ENCODE data around the gene CELA3B. TPM values are rescaled to one million over a fixed set of nuclear protein-coding genes. Genes with fewer than 3 reads are reported as not detected.
"Not testable (repeated sequence)": the region's sequence is repeated elsewhere in the genome, so short reads cannot be mapped to it uniquely, and the experiment has no call there.

Gene CELA3B
- total and polyA plus RNA-seq, 2 experiments from 2014 or later, result not detected

DNA sequence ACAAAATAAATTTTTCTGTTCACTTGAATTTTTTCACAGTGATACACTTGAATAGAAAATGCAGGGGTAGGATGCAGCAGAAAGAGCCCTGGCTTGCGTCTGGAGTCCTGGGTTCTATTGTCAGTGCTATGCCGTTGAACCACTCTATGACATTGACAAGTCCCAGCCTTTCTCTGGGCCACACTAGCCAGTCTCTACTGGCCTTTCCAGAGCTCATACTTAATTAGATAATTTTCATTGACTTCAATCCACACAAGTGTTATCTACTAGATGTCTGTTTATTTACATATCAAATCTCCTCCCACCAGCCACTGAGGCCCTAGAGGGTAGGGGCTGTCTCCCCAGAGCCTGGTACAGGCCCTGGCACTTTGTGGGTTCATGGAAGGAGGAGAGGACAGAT is 15.5 kb upstream of the CELA3B start:
- Histone ChIP-seq H3K36me3 (no peaks in the 10 kb centered on the region), H3K9me3 (ENCODE audit: low read depth) (no peaks in the 10 kb centered on the region), H3K4me1 (ENCODE audit: low read depth) (peaks cover 7% of the 10 kb centered on the region), H3K27ac (no peak overlapping the region), H3K4me3 (no peak overlapping the region), H3K27me3 (no peaks in the 10 kb centered on the region)
- DNase-seq (ENCODE audit: low read depth in 1 of 2, low spot score in 1 of 2), result no peak
- TF ChIP-seq, protein P1, sequence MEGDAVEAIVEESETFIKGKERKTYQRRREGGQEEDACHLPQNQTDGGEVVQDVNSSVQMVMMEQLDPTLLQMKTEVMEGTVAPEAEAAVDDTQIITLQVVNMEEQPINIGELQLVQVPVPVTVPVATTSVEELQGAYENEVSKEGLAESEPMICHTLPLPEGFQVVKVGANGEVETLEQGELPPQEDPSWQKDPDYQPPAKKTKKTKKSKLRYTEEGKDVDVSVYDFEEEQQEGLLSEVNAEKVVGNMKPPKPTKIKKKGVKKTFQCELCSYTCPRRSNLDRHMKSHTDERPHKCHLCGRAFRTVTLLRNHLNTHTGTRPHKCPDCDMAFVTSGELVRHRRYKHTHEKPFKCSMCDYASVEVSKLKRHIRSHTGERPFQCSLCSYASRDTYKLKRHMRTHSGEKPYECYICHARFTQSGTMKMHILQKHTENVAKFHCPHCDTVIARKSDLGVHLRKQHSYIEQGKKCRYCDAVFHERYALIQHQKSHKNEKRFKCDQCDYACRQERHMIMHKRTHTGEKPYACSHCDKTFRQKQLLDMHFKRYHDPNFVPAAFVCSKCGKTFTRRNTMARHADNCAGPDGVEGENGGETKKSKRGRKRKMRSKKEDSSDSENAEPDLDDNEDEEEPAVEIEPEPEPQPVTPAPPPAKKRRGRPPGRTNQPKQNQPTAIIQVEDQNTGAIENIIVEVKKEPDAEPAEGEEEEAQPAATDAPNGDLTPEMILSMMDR (IDR thresholded peaks at IDR 0.05; ENCODE audit: low read depth, low read length), result no peak

DNA sequence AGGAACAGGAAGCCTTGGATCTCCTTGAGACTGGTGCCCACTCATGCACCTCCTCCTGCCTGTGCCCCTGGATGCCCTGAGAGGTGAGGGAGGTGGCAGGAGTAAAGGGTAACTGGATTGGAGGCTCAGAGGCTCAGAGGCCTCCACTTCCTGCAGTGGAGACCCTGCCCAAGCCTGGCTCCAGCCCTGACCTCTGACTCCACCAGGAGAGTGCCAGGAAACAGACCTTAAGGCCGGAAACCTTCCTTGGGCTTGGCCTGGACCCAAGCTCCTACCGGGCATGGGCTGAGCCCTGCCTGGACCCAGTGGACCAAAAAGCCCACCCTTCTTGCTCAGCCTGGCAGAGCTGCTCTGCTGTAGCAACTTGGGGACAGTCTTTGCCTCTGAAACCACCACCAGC is 15.0 kb upstream of the CELA3B start:
- Histone ChIP-seq H3K9me3 (ENCODE audit: low read depth) (no peaks in the 10 kb centered on the region), H3K4me1 (ENCODE audit: low read depth) (peaks cover 6% of the 10 kb centered on the region), H3K4me3 (no peak overlapping the region), H3K36me3 (no peaks in the 10 kb centered on the region), H3K27ac (no peak overlapping the region), H3K27me3 (no peaks in the 10 kb centered on the region)
- TF ChIP-seq, protein P1 (IDR thresholded peaks at IDR 0.05; ENCODE audit: low read depth, low read length), result no peak
- DNase-seq (ENCODE audit: low read depth in 1 of 2, low spot score in 1 of 2), result no peak

DNA sequence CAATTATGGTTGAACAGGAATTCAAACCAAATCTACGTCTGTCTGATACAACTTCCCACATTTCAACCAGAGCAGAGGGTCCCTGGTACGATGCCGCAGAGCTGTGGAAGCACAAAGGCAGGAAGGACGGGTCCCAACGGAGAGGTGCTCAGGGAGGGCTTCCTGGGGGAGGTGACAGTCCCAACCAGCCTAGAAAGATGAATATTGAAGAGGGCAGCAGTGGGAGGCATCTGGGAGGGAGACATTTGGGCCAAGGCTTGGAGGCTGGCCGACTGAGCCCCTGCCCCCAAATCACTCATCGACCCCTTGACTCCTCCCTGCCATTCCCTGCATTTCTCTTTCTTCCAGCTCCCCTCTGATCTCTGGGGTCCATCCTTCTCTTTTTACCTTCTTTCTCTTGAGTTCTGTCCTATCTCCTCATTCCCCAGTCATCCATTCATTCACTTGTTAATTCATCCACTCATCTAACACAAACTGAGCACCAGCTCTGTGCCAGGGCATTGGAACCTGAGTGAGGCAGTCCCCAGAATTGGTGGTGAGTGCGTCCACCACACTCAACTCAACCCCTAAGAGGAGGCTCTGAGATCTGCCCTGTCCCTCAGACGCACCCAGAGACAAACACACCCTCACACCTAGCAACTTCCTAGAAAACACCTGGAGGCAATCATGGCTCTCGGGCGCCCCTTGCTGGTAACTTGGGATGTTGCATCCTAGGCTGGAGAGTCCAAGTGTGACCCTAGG is 13.2 kb upstream of the CELA3B start:
- Histone ChIP-seq H3K27me3 (no peaks in the 10 kb centered on the region), H3K4me3 (no peak overlapping the region), H3K4me1 (ENCODE audit: low read depth) (no peaks in the 10 kb centered on the region), H3K36me3 (no peaks in the 10 kb centered on the region), H3K9me3 (ENCODE audit: low read depth) (no peaks in the 10 kb centered on the region), H3K27ac (no peak overlapping the region)
- peak; percentile 72 to 77 for DNase-seq (ENCODE audit: low read depth in 1 of 2, low spot score in 1 of 2)
- TF ChIP-seq, protein P1 (IDR thresholded peaks at IDR 0.05; ENCODE audit: low read depth, low read length), result peak; percentile 93

DNA sequence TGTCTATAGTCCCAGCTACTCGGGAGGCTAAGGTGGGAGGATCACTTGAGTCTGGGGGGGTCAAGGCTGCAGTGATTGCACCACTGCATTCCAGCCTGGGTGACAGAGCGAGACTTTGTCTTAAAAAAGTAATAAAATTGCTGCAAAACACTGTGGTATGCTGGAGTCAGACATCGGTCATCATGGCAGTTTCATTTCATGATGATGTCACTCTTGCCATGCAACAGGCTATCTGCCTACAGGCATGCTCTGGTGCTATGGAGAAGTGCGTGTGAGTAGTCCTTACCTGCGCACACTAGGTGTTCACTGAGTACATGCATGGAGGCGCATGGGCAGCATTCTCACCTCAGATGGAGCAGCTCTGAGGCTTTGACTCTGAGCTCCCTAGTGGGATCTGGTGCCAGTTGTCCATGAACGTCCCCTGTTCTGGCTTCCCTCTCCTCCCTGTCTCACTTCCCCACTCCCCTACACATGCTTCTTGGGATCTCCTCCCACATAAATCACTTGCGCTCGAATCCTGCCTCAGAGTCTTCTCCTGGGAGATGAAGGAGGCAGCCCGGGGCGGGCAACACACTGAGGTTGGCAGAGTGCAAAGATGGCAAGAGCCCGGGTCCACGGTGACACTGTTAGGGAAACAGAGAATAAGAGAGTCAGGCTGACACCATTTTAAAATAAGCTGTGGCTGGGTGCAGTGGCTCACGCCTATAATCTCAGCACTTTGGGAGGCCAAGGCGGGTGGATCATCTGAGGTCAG is 10.4 kb upstream of the CELA3B start:
- Histone ChIP-seq H3K4me3 (no peak overlapping the region), H3K36me3 (no peaks in the 10 kb centered on the region), H3K4me1 (ENCODE audit: low read depth) (no peaks in the 10 kb centered on the region), H3K27ac (no peak overlapping the region), H3K9me3 (ENCODE audit: low read depth) (no peaks in the 10 kb centered on the region), H3K27me3 (no peaks in the 10 kb centered on the region)
- DNase-seq (ENCODE audit: low read depth in 1 of 2, low spot score in 1 of 2), result peak in 1 of 2 donors; percentile 36
- TF ChIP-seq, protein P1 (IDR thresholded peaks at IDR 0.05; ENCODE audit: low read depth, low read length), result no peak

DNA sequence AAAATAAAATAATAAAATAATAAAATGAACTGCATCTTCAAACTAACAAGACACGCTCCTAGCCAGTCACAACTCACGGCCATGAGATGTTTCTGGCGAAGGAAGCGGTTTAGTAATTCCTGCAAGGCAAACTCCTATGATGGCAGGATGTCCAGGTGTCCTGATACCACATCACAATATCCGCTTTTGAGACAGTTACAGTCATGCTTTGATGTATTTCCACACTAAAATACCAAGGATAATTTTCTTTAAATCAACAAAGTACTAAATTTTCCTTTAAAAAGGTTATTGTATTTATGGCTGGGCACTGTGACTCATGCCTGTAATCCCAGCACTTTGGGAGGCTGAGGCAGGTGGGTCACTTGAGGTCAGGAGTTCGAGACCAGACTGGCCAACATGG is 9.6 kb upstream of the CELA3B start:
- H3K4me3 ChIP-seq; H3K27ac ChIP-seq; DNase-seq (ENCODE audit: low read depth in 1 of 2, low spot score in 1 of 2): not testable (repeated sequence)

DNA sequence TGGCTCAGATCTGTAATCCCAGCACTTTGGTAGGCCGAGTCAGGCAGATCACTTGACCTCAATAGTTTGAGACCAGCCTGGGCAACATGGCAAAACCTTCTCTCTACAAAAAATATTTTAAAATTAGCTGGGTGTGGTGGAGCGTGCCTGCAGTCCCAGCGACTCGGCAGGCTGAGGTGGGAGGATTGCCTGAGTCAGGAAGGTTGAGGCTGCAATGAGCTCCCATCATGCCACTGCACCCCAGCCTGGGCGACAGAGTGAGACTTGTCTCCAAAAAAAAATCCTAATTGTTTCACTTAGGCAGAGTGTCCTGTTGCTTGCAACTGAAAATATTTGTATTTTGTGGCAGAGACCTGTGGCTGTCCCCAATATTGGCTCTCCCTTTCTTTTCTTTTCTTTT is 7.8 kb upstream of the CELA3B start:
- H3K27ac ChIP-seq, result peak overlapping the region; percentile 53
- not testable (repeated sequence) for H3K4me1 ChIP-seq (ENCODE audit: low read depth); H3K4me3 ChIP-seq; DNase-seq (ENCODE audit: low read depth in 1 of 2, low spot score in 1 of 2); H3K27me3 ChIP-seq; H3K9me3 ChIP-seq (ENCODE audit: low read depth); H3K36me3 ChIP-seq

More for the DNA sequence above, 9.6 kb upstream of the CELA3B start:
- H3K36me3 ChIP-seq; H3K27me3 ChIP-seq; H3K4me1 ChIP-seq (ENCODE audit: low read depth); H3K9me3 ChIP-seq (ENCODE audit: low read depth): not testable (repeated sequence)

DNA sequence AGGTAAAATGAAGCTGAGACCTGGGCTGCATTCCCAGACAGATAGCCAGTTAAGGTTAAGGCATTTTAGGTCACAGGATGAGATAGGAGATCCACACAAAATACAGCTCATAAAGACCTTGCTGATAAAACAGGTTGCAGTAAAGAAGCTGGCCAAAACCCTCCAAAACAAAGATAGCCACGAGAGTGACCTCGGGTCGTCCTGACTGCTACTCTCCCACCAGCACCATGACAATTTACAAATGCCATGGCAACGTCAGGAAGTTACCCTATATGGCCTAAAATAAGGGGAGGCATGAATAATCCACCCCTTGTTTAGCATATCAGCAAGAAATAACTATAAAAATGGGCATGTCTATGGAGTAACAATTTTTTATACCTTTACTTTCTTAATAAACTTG is 6.3 kb upstream of the CELA3B start:
- not testable (repeated sequence) for H3K27me3 ChIP-seq; DNase-seq (ENCODE audit: low read depth in 1 of 2, low spot score in 1 of 2); H3K36me3 ChIP-seq; H3K27ac ChIP-seq; H3K4me1 ChIP-seq (ENCODE audit: low read depth); H3K9me3 ChIP-seq (ENCODE audit: low read depth); H3K4me3 ChIP-seq

DNA sequence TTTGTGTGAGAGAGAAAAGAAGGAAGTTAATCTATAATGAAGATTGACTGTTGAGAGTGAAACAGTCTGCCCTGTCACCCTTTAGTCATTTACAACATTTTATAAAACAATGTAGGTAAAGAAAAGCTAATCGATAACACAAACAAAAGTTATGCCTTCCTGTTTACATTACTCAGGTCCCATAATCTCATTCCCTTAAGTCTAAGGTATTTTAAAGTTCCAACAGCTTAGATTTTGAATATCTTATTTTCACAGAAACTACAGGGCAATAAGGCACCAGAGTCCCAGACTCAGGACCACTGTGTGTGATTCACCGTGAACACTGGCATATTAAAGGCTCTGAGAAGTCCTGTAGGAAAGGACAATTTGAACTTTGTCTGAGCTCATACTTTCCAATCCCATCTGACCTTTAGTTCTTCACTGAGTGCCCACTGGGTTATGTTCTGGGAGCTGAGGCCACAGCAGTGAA is 3.8 kb upstream of the CELA3B start:
- H3K4me3 ChIP-seq; H3K9me3 ChIP-seq (ENCODE audit: low read depth); H3K36me3 ChIP-seq; H3K27me3 ChIP-seq; H3K4me1 ChIP-seq (ENCODE audit: low read depth); DNase-seq (ENCODE audit: low read depth in 1 of 2, low spot score in 1 of 2); H3K27ac ChIP-seq: not testable (repeated sequence)

DNA sequence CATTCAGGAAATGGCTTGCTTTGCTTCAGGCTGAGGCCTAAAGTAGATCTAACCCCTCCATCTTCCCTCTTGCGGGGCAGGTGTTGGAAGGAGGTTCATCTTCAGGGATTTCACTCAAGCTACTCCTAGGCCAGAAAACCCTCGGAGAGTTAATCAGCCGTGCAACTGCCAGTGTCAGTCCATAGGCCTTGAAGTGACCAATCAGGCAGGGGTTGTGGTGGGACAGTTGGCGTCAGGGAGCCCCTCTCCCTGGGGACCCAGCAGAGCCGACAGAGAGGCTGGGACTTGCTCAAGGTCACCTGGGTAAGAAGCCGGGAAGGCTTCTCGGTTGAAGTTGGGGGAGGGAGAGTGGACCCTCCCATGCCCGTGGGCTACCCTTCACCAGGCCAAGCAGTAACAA is 2.9 kb upstream of the CELA3B start:
- H3K27ac ChIP-seq; H3K4me3 ChIP-seq; DNase-seq (ENCODE audit: low read depth in 1 of 2, low spot score in 1 of 2); H3K27me3 ChIP-seq; H3K36me3 ChIP-seq; H3K4me1 ChIP-seq (ENCODE audit: low read depth); H3K9me3 ChIP-seq (ENCODE audit: low read depth): not testable (repeated sequence)

DNA sequence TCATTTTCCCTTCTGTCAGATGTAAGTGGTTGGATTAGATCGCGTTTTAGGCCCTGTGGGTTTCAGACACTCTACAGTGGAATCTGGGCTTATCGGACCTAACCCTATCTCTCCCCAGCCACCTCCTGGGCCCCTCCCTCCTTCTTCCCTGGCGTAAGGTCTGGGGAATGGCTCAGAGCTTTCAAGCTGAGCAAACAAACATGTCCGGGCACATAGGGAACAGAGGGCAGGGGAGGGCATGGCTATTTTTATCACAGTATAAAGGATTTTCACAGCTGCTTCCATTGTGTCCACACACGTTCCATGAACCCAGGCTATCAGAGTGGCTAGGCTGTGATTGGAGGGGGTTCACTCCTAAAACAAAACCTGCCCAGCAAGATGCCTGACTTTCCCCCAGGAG is 2.1 kb upstream of the CELA3B start:
- H3K36me3 ChIP-seq; H3K9me3 ChIP-seq (ENCODE audit: low read depth); H3K27me3 ChIP-seq; H3K4me3 ChIP-seq; H3K27ac ChIP-seq; H3K4me1 ChIP-seq (ENCODE audit: low read depth): not testable (repeated sequence)
- peak in 1 of 2 donors; percentile 28 for DNase-seq (ENCODE audit: low read depth in 1 of 2, low spot score in 1 of 2)

Measured in cardiac muscle cell (in vitro differentiated cells and primary cell).